MM.1S (cell line): ENCODE results near the gene TSHZ1.

ENCODE experiments used
- DNase-seq: peaks from one replicate; pipeline ENCODE4 v3.0.0-alpha.2; 2015
- H2AFZ ChIP-seq: fragments of 300-600 bp; sonication (generic); 2 replicates; pipeline ENCODE4 v1.6.0; 2016; ENCODE audit warnings: antibody characterized with exemption, low read length
- H3F3A ChIP-seq: fragments of 300-600 bp; sonication (generic); 2 replicates; pipeline ENCODE4 v1.6.1; 2016; ENCODE audit warnings: mild to moderate bottlenecking, antibody characterized with exemption, low read length, moderate library complexity, mixed read lengths; ENCODE audit not compliant: insufficient read depth
- H3K27ac ChIP-seq: fragments of 300-600 bp; sonication (generic); 2 replicates; pipeline ENCODE4 v1.5.1; 2016; ENCODE audit warnings: mild to moderate bottlenecking, low read length
- H3K27me3 ChIP-seq: fragments of 300-600 bp; sonication (generic); replicated peaks from 2 replicates; pipeline ENCODE4 v1.6.0; 2016; ENCODE audit warnings: low read length; ENCODE audit not compliant: insufficient read depth
- H3K36me3 ChIP-seq: fragments of 300-600 bp; sonication (generic); replicated peaks from 2 replicates; pipeline ENCODE4 v1.6.1; 2016; ENCODE audit warnings: mild to moderate bottlenecking, low read length, mixed read lengths; ENCODE audit not compliant: insufficient read depth
- H3K4me1 ChIP-seq: fragments of 300-600 bp; sonication (generic); 2 replicates; pipeline ENCODE4 v1.6.1; 2016; ENCODE audit warnings: low read length, mixed read lengths
- H3K4me2 ChIP-seq: fragments of 300-600 bp; sonication (generic); 2 replicates; pipeline ENCODE4 v1.6.0; 2016; ENCODE audit warnings: low read depth, low read length
- H3K4me3 ChIP-seq: fragments of 300-600 bp; sonication (generic); 2 replicates; pipeline ENCODE4 v1.5.1; 2016; ENCODE audit warnings: low read length, mixed read lengths
- H3K79me2 ChIP-seq: fragments of 300-600 bp; sonication (generic); 2 replicates; pipeline ENCODE4 v1.6.1; 2016; ENCODE audit warnings: mixed run types, low read length, mixed read lengths
- H3K9ac ChIP-seq: fragments of 300-600 bp; sonication (generic); 2 replicates; pipeline ENCODE4 v1.6.1; 2016; ENCODE audit warnings: low read length, mixed read lengths
- H3K9me2 ChIP-seq: fragments of 300-600 bp; sonication (generic); replicated peaks from 2 replicates; pipeline ENCODE4 v1.6.1; 2016; ENCODE audit warnings: mild to moderate bottlenecking, low read length, mixed read lengths; ENCODE audit not compliant: insufficient read depth
- H3K9me3 ChIP-seq: fragments of 300-600 bp; sonication (generic); replicated peaks from 2 replicates; pipeline ENCODE4 v1.6.1; 2016; ENCODE audit warnings: mild to moderate bottlenecking, low read length, mixed read lengths; ENCODE audit not compliant: insufficient read depth
- H4K20me1 ChIP-seq: fragments of 300-600 bp; sonication (generic); 2 replicates; pipeline ENCODE4 v1.6.1; 2016; ENCODE audit warnings: mild to moderate bottlenecking, low read length, moderate library complexity, mixed read lengths; ENCODE audit not compliant: insufficient read depth
- CTCF ChIP-seq: fragments of 300-600 bp; sonication (generic); IDR thresholded peaks from 2 replicates; pipeline ENCODE4 v1.5.1; 2016; ENCODE audit warnings: antibody characterized with exemption, low read length, mixed read lengths
- EZH2 ChIP-seq: fragments of 300-600 bp; sonication (generic); optimal IDR thresholded peaks from 2 replicates; pipeline ENCODE3; 2017; ENCODE audit warnings: low read depth, mild to moderate bottlenecking, antibody characterized with exemption, low read length, mixed read lengths
- EZH2phosphoT487 ChIP-seq: fragments of 300-600 bp; sonication (generic); IDR thresholded peaks from 2 replicates; pipeline ENCODE4 v1.6.1; 2018; ENCODE audit warnings: antibody characterized with exemption, low read length

TSHZ1 gene

GRCh38 chr18:75269696-75270095, 59.1 kb downstream of the TSHZ1 start:
- no peaks in the 10 kb centered on the region for H3K4me1 ChIP-seq
- no peaks in the 10 kb centered on the region for H3K9me2 ChIP-seq

GRCh38 chr18:75271952-75272351, 61.4 kb downstream of the TSHZ1 start:
- H3K4me1 ChIP-seq: no peaks in the 10 kb centered on the region
- H3K27ac ChIP-seq: no peak overlapping the region
- H3K9me2 ChIP-seq: no peaks in the 10 kb centered on the region
- H3F3A ChIP-seq: no peaks in the 10 kb centered on the region
- H2AFZ ChIP-seq: no peak overlapping the region
- H3K27me3 ChIP-seq: no peaks in the 10 kb centered on the region
- H3K9me3 ChIP-seq: no peaks in the 10 kb centered on the region
- no peak for DNase-seq
- H4K20me1 ChIP-seq: no peaks in the 10 kb centered on the region
- H3K9ac ChIP-seq: no peak overlapping the region
- no peaks in the 10 kb centered on the region for H3K36me3 ChIP-seq
- H3K79me2 ChIP-seq: no peaks in the 10 kb centered on the region; the same call in 1 of the 2 replicates
- H3K4me2 ChIP-seq: no peak overlapping the region
- TF ChIP-seq EZH2: no peak
- TF ChIP-seq CTCF: no peak
- TF ChIP-seq EZH2phosphoT487: no peak
- no peak overlapping the region for H3K4me3 ChIP-seq

More at GRCh38 chr18:75269696-75270095, 59.1 kb downstream of the TSHZ1 start:
- H3K36me3 ChIP-seq: no peaks in the 10 kb centered on the region
- H2AFZ ChIP-seq: no peak overlapping the region
- H3F3A ChIP-seq: no peaks in the 10 kb centered on the region
- H3K4me2 ChIP-seq: no peak overlapping the region
- H3K27ac ChIP-seq: no peak overlapping the region
- H3K9me3 ChIP-seq: no peaks in the 10 kb centered on the region
- H3K27me3 ChIP-seq: no peaks in the 10 kb centered on the region
- no peaks in the 10 kb centered on the region for H4K20me1 ChIP-seq
- no peak for TF ChIP-seq EZH2
- no peak for TF ChIP-seq CTCF
- H3K79me2 ChIP-seq: peaks cover 2% of the 10 kb centered on the region; the same call in 1 of the 2 replicates
- H3K9ac ChIP-seq: no peak overlapping the region
- H3K4me3 ChIP-seq: no peak overlapping the region
- DNase-seq: no peak

- Histone ChIP-seq H2AFZ (no peak overlapping the region), H3K4me2 (no peak overlapping the region), H3K9me2 (no peaks in the 10 kb centered on the region), H4K20me1 (no peaks in the 10 kb centered on the region), H3K4me1 (no peaks in the 10 kb centered on the region), H3K27me3 (no peaks in the 10 kb centered on the region), H3F3A (no peaks in the 10 kb centered on the region), H3K36me3 (no peaks in the 10 kb centered on the region), H3K9ac (no peak overlapping the region), H3K27ac (no peak overlapping the region), H3K79me2 (no peaks in the 10 kb centered on the region; the same call in none of the 2 replicates), H3K9me3 (no peaks in the 10 kb centered on the region), H3K4me3 (no peak overlapping the region)
- TF ChIP-seq EZH2phosphoT487 (no peak), EZH2 (no peak)
- no peak for DNase-seq
Observed at GRCh38 chr18:75273817-75274216, 63.2 kb downstream of the TSHZ1 start.

GRCh38 chr18:75275226-75275625, 64.6 kb downstream of the TSHZ1 start:
- Histone ChIP-seq H3K9me3 (no peaks in the 10 kb centered on the region), H3K27me3 (no peaks in the 10 kb centered on the region), H3K9ac (no peak overlapping the region), H3K4me1 (no peaks in the 10 kb centered on the region), H3K36me3 (no peaks in the 10 kb centered on the region), H4K20me1 (no peaks in the 10 kb centered on the region), H3K4me3 (no peak overlapping the region), H3K9me2 (no peaks in the 10 kb centered on the region), H3K27ac (no peak overlapping the region), H3K79me2 (no peaks in the 10 kb centered on the region; the same call in none of the 2 replicates), H3F3A (no peaks in the 10 kb centered on the region), H2AFZ (no peak overlapping the region), H3K4me2 (no peak overlapping the region)
- TF ChIP-seq EZH2phosphoT487 (no peak), EZH2 (no peak), CTCF (no peak)
- no peak for DNase-seq
